HG03175 (cell line): ENCODE measurements around the gene DDR2.
"Not testable (repeated sequence)": the region's sequence is repeated elsewhere in the genome, so short reads cannot be mapped to it uniquely, and the experiment has no call there.

ENCODE experiments used
- ATAC-seq: cut with Tn5 transposase; IDR thresholded peaks from one replicate; pipeline ENCODE4 v1.9.1; 2021; ENCODE audit warnings: mild to moderate bottlenecking, moderate library complexity; ENCODE audit not compliant: unreplicated experiment

The DDR2 gene

DNA sequence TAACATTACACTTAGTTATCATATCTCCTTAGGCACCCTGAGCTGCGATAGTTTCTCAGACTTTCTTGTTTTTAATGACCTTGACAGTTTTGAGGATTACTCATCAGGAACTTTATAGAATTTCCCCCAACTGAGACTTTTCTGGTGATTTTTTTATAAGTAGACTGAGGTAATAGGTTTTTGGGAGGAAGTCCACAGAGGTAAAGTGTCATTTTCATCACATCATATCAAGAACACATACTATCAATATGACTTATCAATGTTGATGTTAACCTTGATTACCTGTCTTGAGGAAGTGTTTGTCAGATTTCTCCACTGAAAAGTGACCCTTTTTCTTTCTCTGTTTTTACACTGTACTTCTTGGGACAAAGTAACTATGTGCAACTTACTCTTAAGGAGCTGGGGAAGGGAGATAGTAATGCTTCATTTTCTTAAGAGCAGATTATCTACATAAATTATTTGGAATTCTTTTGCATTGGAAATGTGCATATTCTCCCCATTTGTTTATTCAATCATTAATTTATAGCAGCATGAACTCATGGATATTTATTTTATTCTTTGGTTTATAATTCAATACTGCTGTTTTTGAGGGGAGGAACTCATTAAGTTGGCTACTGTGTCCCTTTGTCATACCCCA is 85.4 kb downstream of the DDR2 start:
- ATAC-seq, result no peak

DNA sequence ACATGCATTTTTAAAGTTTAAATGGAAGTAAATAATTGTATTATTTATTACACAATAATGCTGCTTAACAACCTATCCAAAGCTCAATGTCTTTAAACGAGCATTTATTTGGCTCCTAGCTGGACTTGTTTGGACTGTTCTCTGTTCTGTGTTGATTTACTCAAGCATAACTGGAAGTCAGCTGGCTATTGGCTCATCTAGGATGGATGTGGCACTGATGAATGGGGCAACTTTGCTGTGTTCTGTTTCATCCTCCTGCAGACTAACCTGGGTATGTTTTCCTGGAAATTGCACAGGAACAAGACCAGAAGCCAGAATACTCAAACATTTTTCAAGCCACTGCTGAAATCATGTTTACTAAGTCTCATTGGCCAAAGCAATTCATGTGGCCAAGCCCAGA is 87.4 kb downstream of the DDR2 start:
- ATAC-seq, result no peak

DNA sequence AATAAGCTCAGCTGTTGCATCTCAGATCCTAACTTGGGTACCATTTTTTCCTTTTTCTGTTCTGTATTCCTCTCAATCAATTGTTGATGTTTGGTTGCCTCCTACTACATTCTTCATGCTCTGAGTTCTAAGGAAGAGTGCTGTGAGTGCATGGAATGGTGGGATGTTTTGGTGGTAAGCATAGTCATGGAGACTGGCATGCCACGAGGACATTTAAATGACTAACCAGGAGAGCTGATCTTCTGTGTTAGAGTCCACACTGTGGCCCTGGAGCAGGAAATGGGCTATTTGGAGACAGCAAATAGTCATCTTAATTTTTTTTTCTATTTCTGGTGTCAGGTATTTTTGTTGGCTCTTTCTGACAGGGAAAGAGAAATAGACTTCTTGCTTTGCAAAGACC is 88.7 kb downstream of the DDR2 start:
- no peak for ATAC-seq

DNA sequence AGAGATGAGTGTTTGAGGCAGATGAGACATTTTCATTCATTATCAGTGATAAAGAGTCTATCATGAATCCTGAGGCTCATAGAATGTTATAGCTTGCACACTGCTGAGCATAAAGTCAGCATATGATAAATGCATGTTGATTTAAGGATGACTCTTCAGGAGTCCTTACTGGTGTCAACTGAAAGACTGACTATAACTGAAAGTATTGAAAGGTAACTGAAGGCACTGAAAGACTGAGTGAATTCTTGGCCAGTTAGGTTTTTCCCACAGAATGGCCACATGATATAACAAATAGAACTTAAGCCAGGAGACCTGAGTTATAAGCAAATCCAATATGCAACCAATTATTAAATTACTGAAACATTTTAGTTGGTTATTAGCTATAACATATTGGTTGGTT is 89.2 kb downstream of the DDR2 start:
- ATAC-seq, result no peak

DNA sequence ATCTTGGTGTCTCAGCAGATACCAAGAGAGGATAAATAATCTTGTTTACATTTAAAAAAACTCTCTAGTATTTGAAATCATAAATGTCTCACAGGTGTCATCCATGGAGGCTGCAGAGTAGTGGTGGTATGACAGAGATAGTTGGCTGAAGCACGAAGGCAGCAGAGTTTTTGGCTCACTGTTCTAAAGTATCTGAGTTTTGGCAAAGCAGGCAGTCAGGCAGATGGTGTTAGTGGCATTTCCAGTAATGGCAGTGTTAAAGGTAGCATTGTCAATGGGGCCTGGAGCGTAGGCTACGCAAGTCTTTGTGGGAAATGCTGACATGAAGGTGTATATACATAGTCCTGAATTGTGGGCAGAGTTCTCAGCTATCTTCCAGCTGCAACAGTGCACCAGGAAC is 89.8 kb downstream of the DDR2 start:
- ATAC-seq, result no peak

DNA sequence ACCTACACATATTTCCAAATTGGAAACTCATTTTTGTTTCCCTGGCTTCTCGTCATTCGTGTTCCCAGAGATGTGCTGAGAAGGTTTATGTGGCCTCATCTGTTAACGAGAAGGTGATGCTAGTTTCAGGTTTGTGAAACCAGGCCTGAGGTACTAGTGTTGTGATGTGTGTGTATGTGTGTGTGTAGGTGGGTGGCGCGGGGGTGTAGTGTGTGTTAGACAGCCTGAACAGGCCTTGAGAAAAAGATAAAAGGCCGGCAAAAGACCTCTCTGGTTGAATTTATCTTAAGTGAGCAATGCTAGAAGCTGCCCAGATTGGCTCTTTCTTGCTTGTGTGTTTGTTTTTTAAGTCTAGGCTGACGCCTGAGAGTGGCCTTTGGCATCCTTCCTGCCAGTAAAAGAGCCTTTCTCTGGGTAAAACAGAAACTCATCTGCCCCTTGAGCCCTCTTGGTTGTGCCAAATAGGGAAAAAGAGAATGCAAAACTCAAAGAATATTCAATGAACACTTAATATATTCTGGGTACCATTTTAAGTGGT is 92.4 kb downstream of the DDR2 start:
- ATAC-seq, result no peak

DNA sequence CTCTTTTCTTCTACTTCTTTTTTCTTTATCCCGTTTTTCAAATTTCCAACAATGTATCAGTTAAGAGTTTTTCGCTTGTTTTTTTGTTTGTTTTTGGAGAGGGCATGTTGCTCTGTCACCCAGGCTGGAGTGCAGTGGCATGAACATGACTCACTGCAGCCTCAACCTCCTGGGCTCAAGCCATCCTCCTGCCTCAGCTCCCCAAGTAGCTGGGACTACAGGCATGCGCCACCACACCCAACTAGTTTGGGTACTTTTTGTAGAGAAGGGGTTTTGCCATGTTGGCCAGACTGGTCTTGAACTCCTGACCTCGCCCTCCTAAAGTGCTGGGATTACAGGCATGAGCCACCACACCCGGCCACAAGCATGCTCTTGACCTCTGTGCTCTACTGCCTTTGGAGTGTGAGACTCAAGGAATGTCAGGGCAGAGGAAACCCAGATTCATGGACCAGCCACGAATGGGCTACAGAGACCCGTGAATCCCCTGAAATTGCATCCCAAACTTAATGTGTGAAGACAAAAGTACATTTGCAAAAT is 93.1 kb downstream of the DDR2 start:
- ATAC-seq, result no peak

DNA sequence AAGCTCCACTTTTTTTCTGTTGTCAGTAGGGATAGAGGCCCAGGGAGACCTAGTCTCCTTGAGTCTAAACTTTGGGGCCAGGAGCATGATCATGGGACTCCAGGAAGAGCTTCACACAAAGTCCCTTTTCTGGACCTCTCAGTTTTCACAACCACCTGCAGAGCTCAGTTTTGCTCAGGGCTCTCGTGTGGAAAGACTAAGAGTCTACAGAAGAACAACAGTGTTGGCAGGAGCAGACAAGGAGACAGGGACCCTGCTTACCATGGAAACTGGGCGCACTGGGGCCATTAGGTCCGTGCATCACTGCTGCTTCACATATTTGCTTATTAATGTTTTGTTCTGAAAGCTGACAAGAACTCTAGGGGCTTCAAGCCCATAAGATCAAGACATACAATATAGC is 94.3 kb downstream of the DDR2 start:
- ATAC-seq, result no peak

DNA sequence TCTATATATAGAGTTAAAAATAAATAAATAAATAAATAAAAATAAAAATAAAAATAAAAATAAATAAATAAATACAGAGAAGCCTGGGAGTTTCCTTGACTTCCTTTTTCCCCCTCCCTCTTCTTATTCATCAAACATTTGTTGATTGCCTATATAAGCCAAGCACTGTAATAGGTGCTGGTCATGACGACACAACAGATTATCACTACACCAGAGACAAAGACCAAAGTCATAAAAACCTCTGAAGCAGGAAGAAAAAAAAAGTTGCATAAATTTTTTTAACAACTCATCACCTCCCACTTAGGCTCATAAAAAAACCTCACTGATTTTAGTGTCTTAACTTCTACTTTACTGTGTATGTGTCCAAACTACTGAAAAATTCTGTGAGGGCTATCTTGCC is 95.2 kb downstream of the DDR2 start:
- not testable (repeated sequence) for ATAC-seq

DNA sequence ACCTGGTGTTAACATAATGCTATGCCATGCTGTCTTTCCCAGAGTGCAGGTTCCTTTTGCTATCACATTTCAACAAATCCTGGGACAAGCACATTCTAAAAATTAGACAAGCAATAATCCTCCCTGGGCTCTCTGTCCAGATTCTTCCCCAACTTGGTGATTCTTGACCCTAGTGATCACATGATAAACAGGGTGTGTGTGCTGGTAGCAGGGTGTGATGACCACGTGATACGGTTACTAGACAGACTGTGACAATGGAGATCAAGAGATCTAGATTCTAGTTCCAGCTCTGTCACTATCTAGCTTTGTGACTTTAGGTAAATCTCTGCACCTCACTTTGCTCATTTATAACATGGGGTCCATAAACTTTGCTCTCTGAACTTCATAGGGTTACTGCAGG is 96.3 kb downstream of the DDR2 start:
- no peak for ATAC-seq

DNA sequence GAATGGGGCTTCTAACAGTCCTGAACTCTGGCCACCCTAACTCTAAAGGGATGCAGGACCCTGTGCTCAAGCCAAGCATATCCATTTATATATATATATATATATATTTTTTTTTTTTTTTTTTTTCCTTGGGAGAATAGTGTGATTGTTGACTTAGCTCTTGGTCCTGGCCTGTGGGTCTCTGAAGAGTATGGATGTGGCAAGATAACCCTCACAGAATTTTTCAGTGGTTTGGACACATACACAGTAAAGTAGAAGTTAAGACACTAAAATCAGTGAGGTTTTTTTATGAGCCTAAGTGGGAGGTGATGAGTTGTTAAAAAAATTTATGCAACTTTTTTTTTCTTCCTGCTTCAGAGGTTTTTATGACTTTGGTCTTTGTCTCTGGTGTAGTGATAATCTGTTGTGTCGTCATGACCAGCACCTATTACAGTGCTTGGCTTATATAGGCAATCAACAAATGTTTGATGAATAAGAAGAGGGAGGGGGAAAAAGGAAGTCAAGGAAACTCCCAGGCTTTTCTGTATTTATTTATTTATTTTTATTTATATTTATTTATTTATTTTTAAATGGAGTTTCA is 97.0 kb downstream of the DDR2 start:
- ATAC-seq, result not testable (repeated sequence)

DNA sequence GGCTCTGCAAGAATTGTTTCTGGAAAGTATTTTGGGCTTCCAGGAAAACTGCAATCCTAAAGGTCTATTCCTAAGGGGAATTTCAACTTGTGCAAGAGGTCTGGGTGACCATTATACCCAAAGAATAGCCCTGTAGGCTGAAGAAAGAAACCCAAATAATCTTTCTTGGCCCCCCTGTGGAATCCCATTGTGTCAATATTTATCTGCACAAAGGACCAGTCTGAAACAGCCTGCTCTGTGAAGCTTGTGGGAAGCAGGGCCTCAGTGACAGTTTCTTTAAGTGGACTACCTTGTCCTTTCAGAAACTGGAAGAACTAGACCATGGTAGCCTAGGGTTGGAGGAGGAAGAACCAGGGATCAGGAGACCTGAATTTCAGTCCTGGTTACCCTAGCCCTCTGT is 99.8 kb downstream of the DDR2 start:
- no peak for ATAC-seq

DNA sequence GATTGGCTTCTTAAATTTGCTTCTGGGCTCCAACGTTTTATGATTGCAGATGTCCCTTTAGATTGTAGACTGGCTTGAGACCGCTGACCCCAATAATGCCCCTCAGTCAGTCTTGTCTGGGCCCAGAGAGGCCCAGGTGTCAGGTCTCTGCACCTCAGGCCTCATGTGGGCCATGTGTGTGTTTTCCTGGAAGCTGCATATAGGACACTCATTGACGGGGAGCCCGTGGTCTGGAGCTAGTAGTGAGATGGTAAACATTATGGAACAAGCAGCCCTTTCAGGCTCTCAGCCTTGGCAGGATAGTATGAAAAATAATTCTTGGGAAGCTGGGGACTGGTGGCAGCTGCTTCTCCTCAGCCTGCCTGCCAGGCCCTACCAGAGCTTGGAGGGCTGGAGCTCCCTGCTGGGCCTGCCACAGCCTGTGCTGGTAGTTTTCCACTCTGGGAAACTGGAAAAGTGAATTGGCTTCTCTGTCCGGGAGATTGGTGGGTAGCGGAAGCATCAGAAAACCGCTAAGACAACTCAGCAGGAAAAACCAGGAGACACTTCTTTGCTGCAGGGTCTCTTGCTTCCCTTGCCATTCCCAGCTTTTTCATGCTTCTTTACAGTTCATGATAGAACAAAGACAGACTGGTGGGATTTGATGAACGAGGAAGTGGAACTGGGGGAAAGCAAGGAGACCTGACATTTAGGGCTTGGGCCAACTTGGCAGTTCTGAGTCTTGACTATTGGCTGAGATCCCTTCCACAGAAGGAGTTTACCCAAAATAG is 100.5 kb downstream of the DDR2 start:
- no peak for ATAC-seq

DNA sequence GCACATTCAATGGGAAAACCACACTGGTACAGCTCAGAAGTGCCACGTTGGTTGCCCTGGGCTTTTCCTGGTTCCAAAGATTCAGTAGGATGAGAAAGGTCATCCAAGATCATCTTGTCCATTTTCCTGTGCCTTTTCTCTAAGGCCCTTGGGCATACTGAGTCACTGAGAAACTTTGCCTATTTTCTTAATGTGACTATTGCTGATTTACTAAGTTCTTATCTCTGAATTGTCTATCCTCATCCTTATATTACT is 101.0 kb downstream of the DDR2 start:
- no peak for ATAC-seq

DNA sequence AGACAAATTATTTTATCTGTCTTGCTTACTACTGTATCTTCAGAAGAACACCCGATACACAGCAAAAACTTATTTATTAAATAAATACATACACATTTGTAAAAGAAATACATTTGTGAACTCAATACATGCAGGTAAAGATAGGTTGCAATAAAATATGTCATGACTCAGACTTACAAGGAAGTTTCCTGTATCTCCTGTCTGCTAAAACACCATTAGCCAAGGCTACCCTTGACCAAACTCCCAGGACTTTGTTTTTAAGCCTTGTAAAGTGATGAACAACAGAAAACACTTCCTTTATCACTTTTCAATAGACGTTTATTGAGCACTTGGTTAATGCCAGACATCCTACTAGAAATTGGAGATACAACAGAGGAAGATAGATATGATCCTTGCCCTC is 101.8 kb downstream of the DDR2 start:
- ATAC-seq, result no peak

DNA sequence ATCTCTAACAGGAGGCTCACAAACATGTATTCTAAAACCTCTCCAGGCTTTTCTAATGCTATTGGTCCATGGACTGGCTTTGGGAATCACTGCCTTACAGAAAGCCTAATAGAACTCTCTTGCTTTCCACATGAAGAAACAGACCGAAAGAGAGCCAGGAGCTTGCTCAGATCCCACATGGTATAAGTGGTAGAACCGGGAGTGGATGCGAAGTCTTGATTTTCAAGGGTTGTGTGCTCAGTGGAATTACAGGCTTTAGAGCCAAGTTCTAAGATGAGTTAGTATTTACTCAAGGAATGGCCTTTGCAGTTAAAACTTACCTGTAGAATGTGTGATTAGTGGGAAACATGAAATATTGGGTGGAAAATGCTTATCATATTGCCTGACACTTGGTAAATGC is 103.9 kb downstream of the DDR2 start:
- no peak for ATAC-seq

DNA sequence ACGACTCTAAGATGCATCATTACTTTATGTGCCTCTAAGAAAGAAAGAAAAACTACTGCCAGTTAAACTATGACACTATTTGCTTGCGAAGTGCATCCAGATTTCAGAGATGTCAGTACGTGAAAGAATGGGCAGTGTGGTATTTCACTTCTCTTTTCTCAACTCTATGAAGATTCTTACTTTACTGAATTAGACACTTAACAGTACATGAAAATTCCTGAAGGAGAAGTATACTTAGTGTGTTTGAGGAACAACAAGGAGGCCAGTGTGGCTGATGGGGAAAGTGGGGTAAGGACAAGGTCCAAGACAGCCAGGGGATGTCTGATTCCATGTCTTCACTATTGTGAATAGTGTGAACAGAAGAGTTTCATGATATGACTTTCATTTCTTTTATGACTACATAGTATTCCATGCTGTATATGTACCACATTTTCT is 104.4 kb downstream of the DDR2 start:
- peak; percentile 80 for ATAC-seq

DNA sequence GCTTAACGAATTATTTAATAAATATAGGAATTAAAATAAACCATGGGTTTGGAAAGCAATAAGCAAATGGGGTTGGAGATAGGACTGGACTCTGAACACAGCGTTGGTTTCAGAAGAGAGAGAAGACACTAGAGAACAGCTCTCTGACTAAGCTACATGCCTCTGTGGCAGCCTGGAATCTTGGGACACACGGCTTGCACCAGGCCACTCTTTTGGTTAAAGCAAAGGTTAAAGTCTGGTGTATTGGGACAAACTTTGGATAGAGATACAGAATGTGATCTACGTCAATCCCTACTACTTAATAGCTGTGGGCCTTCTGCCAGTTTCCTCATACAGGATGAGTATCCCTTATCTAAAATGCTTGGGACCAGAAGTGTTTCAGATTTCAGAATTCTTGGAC is 108.5 kb downstream of the DDR2 start:
- no peak for ATAC-seq

DNA sequence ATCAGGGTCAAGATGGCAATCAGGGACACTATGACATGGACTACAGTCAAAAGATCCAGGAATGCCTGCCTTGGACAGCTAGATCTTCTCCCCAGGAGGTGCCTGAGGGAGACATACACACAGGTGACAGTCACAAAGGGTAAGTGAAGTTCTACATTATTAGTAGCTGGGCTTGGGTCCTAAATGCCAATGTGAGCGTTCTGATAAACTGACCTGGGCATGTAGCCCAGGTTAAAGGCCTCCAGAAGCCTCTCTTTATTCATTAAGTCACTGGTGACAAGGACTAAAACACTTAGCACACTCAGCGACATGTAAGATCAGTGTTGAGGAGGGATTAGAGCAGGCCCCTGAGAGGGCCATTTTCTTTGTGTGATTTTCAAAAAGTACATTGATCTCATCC is 109.3 kb downstream of the DDR2 start:
- ATAC-seq, result no peak

DNA sequence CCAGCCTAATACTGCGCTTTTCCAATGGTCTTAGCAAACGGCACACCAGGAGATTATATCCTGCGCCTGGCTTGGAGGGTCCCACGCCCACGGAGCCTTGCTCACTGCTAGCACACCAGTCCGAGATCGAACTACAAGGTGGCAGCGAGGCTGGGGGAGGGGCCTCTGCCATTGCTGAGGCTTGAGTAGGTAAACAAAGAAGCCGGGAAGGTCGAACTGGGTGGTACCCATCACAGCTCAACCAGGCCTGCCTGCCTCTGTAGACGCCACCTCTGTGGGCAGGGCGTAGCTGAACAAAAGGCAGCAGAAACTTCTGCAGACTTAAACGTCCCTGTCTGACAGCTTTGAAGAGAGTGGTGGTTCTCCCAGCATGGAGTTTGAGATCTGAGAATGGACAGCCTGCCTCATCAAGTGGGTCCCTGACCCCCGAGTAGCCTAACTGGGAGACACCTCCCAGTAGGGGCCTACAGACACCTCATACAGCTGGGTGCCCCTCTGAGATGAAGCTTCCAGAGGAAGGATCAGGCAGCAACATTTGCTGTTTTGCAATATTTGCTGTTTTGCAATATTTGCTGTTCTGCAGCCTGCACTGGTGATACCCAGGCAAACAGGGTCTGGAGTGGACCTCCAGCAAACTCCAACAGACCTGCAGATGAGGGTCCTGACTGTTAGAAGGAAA is 114.1 kb downstream of the DDR2 start:
- not testable (repeated sequence) for ATAC-seq

DNA sequence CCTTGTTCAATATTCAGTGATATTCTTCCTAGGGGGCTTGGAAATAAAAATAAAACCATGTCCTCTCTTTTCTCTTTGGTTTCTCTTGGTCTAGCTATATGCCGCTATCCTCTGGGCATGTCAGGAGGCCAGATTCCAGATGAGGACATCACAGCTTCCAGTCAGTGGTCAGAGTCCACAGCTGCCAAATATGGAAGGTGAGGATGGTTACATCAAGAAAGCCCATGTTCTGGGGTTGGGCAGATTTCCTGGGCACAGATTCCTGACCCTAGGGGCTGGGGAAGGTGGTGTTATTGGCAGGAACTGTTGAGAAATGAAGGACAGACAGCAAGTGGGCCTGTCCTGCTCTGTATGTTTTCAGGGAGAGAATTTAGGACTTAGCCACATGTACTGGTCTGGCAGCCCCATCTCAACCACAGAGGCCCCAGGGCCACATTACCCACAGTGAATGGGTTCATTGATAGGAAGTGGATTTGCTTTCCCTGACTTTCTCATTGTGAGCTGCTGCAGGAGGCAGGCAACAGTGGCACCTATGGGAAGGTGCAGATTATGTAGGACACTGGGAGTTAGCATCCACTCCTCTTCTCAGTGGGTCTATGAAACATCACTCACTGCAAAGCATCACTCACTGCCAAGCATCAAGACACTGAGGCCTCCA is 120.9 kb downstream of the DDR2 start:
- ATAC-seq, result no peak
